NK-92 (cell line): Measurements from ENCODE around the gene DOC2B.

ENCODE experiments used
- DNase-seq: peaks from one replicate; lab custom pipeline; 2025; ENCODE audit not compliant: unreplicated experiment; lab: John Stamatoyannopoulos, UW

Gene DOC2B

GRCh38 chr17:164303-165235 lies 16.9 kb downstream of the DOC2B start:
- DNase-seq: no peak

- no peak for DNase-seq
Observed at GRCh38 chr17:163514-164098, 17.8 kb downstream of the DOC2B start.

DNA sequence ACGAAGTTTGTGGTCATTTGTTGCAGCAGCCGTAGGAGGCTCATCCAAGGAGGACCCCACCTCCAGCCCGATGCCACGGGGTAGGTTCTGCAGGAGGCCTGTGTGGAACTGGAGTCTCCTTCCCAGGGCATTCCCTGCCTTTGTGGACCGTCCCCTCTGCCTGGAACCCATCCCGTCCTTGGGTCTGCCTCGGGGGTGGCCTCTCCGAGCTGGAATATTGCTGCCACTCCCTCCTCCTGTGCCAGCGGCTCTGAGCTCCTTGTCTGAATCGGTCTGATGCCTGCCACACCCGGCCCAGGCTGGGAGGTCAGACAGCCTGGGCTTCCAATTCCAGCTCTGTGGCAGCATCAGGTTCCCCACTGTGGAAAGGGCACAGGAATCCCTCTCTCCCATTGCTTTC lies 18.8 kb downstream of the DOC2B start:
- no peak for DNase-seq

DNA sequence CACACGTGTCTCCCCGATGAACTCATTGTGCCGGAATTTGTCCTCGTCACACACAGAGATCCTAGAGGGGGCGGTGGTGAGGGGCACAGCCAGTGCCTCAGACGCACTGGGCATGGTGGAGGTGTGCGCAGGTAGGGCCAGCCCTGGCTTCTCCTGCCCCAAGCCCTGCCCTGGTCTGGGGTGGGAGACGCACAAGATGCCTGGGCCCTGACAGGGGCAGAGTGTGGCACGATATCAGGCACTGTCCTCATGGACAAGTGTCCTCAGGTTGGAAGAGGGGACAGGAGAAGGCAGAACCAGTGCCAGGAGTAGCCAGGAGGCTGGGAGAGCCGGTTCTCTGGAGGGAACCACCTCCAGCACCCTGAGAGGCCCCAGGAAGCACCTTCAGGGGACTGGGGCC lies 20.0 kb downstream of the DOC2B start:
- no peak for DNase-seq

DNA sequence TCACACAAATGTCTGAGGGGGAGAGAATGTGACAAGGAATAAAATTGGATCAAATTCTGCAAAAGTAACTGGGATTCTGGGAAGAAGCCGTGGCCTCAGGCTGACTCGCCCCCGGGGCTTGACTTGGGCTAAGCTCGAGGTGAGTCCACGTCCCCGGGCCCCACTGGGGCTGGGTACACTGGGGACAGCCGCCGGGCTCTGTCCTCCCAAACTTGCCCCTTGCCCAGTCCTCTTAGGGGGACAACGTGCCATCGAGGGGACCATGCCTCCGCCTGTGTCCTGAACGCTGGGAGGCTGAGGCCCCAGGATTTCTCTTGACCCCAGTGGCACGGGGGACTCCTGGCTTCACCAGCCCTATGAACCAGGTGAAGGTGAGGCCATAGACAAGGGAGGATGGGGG lies 21.1 kb downstream of the DOC2B start:
- no peak for DNase-seq

GRCh38 chr17:159609-160008 lies 21.8 kb downstream of the DOC2B start:
- DNase-seq: no peak

- DNase-seq: no peak
Observed at GRCh38 chr17:158379-158778, 23.1 kb downstream of the DOC2B start.

- no peak for DNase-seq
Observed at GRCh38 chr17:157901-158300, 23.5 kb downstream of the DOC2B start.

GRCh38 chr17:156946-157345 lies 24.5 kb downstream of the DOC2B start:
- no peak for DNase-seq

- DNase-seq: no peak
Observed at GRCh38 chr17:156094-156621, 25.3 kb downstream of the DOC2B start.

DNA sequence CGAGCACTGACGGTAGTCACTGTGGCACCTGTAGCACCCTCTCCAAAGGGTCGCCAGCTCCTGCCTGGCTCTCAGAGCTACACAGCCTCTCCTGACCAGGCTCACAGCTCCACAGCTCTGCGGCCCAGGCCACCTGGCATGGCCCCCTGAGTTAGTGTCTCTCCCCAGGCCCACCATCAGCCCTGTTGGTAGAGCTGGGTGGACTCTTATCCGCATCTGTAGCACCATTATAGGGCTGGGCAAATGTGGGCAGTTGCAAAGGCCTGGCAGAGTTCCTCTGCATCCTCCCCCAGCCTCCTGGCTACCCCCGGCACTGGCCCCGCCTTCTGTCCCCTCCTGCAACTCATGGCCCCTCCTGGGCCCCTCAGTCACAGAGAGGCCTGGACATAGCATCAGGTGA lies 25.9 kb downstream of the DOC2B start:
- no peak for DNase-seq

GRCh38 chr17:153851-154250 lies 27.6 kb downstream of the DOC2B start:
- no peak for DNase-seq

- DNase-seq: no peak
Observed at GRCh38 chr17:152860-153420, 28.5 kb downstream of the DOC2B start.

GRCh38 chr17:151886-152859 lies 29.3 kb downstream of the DOC2B start:
- no peak for DNase-seq

DNA sequence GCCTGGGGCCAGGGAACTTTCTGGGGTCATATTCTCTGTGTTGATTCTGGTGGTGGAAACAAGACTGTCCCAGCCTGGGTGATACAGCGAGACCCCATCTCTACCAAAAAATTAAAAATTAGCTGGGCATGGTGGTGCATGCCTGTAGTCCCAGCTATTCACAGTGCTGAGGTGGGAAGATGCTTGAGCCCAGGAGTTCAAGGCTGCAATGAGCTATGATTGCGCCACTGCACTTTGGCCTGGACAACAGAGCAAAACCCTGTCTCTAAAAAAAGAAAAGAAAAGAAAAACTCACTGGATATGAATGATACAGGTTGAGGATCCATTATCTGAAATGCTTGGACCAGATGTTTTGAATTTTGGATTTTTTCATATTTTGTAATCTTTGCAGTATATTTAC lies 30.4 kb downstream of the DOC2B start:
- no peak for DNase-seq

DNA sequence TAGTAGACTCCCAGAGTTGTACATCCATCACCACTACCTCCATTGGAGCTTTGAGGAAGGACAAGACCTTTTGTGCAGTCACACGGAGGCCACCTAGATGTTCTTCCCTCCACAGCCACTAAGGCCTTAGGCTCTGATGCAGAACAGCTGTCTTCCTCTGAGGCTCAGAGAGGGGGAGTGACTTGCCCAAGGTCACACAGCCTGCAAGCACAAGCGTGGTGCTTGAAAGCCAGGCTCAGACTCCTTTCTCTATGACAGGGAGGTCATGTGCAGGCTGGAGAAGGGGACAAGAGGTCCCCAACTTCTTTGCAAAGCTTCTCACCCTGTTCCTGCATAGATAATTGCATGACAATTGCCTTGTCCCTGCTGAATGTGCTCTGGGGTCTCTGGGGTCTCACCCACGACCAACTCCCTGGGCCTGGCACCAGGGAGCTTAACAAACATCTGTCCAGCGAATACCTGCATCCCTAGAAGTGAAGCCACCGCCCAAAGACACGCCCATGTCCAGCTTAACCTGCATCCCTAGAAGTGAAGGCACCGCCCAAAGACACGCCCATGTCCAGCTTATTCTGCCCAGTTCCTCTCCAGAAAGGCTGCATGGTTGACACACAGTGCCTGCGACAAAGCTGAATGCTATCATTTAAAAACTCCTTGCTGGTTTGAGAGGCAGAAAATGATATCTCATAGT lies 31.4 kb downstream of the DOC2B start:
- DNase-seq: no peak

DNA sequence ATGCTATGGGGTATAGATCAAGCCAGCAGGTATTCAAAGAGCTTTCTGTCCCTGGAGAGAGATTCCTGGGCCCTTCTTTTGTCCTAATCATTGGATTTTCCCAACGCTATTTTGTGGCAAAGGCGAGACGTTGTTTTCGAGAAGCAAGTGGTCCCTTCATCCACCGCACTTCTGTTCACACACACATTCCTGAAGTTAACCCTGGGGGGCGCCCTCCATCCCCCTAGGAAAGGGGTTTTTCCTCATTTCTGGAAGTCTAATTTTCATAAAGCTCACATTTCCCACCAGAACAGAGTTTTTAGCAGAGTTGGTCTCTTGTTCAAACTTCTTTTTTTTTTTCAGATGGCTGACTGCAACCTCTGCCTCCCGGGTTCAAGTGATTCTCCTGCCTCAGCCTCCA lies 32.2 kb downstream of the DOC2B start:
- DNase-seq: no peak

GRCh38 chr17:148757-149156 lies 32.7 kb downstream of the DOC2B start:
- DNase-seq: no peak

- DNase-seq: no peak
Observed at GRCh38 chr17:147796-148740, 33.4 kb downstream of the DOC2B start.
